NOMO-1 treated with dmso at 0.1 percent for 144 hours (cell line): ENCODE measurements around the gene PRR27.
"Not testable (repeated sequence)": the region's sequence is repeated elsewhere in the genome, so short reads cannot be mapped to it uniquely, and the experiment has no call there.

ENCODE experiments used
- DNase-seq: peaks from one replicate; lab custom pipeline; 2025; ENCODE audit not compliant: unreplicated experiment; lab: John Stamatoyannopoulos, UW

The PRR27 gene

GRCh38 chr4:70196857-70197256 is 42.8 kb downstream of the PRR27 start:
- DNase-seq, result no peak

DNA sequence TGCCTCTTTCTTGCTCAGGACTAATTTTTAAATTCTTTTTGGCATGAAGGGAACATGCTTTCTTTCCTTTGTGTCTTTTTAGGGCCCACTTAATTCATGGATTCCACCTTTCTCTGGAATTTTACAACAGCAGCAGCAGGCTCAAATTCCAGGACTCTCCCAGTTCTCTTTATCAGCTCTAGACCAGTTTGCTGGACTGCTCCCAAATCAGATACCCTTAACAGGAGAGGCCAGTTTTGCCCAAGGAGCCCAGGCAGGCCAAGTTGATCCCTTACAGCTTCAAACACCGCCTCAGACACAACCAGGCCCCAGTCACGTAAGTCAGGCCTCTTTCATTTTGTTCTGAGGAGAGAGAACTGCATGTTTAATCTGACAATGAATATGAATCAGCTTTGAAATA is 43.8 kb downstream of the PRR27 start:
- DNase-seq, result no peak

- DNase-seq, result no peak
Measured at GRCh38 chr4:70203601-70204000, 49.6 kb downstream of the PRR27 start.

DNA sequence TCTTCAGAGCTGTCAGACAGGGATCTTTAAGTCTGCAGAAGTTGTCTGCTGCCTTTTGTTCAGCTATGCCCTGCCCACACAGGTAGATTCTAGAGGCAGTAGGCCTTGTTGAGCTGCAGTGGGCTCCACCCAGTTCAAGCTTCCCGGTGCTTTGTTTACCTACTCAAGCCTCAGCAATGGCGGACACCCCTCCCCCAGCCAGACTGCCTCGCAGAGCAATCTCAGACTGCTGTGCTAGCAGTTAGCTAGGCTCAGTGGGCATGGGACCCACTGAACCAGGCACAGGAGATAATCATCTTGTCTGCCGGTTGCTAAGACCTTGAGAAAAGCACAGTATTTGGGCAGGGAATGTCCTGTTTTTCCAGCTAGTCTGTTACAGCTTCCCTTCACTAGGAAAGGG is 58.7 kb downstream of the PRR27 start:
- DNase-seq, result not testable (repeated sequence)
